Stimulated activated CD4-positive, alpha-beta T cell treated with anti-CD3 and anti-CD28 coated beads, Interleukin-1b, Interleukin-23, amount 100 ng/mL, for 24 hours (primary cell): ENCODE results near the gene STAC3.

Source experiments
- DNase-seq, 4 experiments: peaks; one replicate each; pipeline ENCODE4 v3.0.0-alpha.2; 2020; ENCODE audit warnings: low read depth in 4 of 4, low spot score in 1 of 4

The STAC3 gene

DNA sequence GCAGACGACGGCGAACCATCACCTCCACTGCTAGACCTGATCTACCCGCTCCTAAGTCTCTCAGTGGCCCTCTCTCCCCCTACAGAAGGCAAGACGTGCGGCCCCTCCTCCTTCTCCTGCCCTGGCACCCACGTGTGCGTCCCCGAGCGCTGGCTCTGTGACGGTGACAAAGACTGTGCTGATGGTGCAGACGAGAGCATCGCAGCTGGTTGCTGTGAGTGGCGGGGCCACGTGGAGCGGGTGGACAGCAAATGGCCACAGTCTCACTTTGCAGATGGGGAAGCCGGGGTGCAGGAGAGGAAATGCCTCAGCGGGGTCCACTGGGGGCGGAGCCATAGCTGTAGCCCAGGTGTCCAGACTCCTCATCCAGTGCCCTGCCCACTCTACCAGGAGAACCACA is 55.8 kb downstream of the STAC3 start:
- no peak for DNase-seq

DNA sequence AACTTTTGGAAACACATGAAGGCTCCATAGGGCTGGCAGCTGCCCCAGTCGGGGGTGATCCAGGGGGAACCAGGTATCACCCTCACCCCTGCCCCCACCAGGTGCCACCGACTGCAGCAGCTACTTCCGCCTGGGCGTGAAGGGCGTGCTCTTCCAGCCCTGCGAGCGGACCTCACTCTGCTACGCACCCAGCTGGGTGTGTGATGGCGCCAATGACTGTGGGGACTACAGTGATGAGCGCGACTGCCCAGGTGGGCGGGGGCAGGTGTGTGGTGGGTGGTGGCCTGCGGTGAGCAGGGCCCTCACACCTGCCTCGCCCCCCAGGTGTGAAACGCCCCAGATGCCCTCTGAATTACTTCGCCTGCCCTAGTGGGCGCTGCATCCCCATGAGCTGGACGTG is 56.7 kb downstream of the STAC3 start:
- DNase-seq = no peak

DNA sequence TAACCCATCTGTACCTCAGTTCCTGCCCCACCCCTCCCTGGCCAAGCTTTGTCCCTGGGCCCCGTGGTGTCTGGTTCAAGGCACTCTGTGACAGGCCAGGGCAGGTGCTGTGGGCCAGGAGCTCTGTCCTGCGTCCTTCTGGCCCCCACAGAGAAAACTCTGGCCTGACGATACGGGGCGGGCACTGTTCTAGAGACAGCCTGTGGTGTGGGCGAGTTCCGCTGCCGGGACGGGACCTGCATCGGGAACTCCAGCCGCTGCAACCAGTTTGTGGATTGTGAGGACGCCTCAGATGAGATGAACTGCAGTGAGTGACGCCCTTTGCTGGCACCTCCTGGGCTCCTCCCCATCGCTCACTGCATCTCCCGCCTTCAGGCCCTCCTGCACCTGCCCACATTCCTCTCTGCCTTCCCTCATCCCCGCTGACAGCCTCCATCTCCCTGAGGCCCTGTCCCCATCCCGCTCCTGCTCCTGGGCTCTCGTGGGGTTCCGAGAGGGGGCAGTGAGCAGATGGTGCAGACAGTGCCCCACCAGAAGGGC is 57.2 kb downstream of the STAC3 start:
- DNase-seq = no peak
